HEK293 (cell line): ENCODE data around the gene EMD.

Experiments used
- ELK4 ChIP-seq: IDR thresholded peaks from 2 replicates; pipeline ENCODE4 v1.6.1; 2011; ENCODE audit warnings: mild to moderate bottlenecking, low read depth, low read length, borderline replicate concordance
- PRDM2 ChIP-seq: fragments of 450-650 bp; formaldehyde crosslinking; IDR thresholded peaks from 2 replicates; pipeline ENCODE4 v1.5.1; 2016; ENCODE audit warnings: missing biosample characterization, missing genetic modification characterization, borderline replicate concordance
- REPIN1 ChIP-seq: fragments of 450-650 bp; formaldehyde crosslinking; IDR thresholded peaks from 2 replicates; pipeline ENCODE4 v1.5.1; 2017; ENCODE audit warnings: missing biosample characterization, missing genetic modification characterization, low read depth
- SETDB1 ChIP-seq: IDR thresholded peaks from one replicate; pipeline ENCODE4 v1.6.1; 2017; ENCODE audit warnings: mild to moderate bottlenecking, low read length, moderate library complexity, mixed read lengths; ENCODE audit not compliant: insufficient read length
- SP2 ChIP-seq: fragments of 450-650 bp; formaldehyde crosslinking; IDR thresholded peaks from 2 replicates; pipeline ENCODE4 v1.5.1; 2016; ENCODE audit warnings: missing biosample characterization, missing genetic modification characterization
- TRIM28 ChIP-seq: IDR thresholded peaks from 2 replicates; pipeline ENCODE4 v1.6.1; 2011; ENCODE audit warnings: low read length, control low read depth, borderline replicate concordance
- ZBTB8A ChIP-seq: fragments of 450-650 bp; formaldehyde crosslinking; IDR thresholded peaks from 2 replicates; pipeline ENCODE4 v1.5.1; 2016; ENCODE audit warnings: missing biosample characterization, missing genetic modification characterization
- ZFP37 ChIP-seq: fragments of 450-650 bp; formaldehyde crosslinking; IDR thresholded peaks from 2 replicates; pipeline ENCODE4 v1.5.1; 2016; ENCODE audit warnings: missing biosample characterization, missing genetic modification characterization
- ZFP41 ChIP-seq: fragments of 450-650 bp; formaldehyde crosslinking; IDR thresholded peaks from 2 replicates; pipeline ENCODE4 v1.5.1; 2016; ENCODE audit warnings: missing biosample characterization, missing genetic modification characterization, borderline replicate concordance
- ZNF10 ChIP-seq: fragments of 450-650 bp; formaldehyde crosslinking; IDR thresholded peaks from 2 replicates; pipeline ENCODE4 v1.5.1; 2017; ENCODE audit warnings: missing biosample characterization, missing genetic modification characterization
- ZNF214 ChIP-seq: fragments of 450-650 bp; formaldehyde crosslinking; IDR thresholded peaks from 2 replicates; pipeline ENCODE4 v1.5.1; 2017; ENCODE audit warnings: missing biosample characterization, mild to moderate bottlenecking, missing genetic modification characterization, borderline replicate concordance
- ZNF24 ChIP-seq: fragments of 450-650 bp; formaldehyde crosslinking; IDR thresholded peaks from 2 replicates; pipeline ENCODE4 v1.5.1; 2016; ENCODE audit warnings: missing biosample characterization, missing genetic modification characterization
- ZNF26 ChIP-seq: fragments of 450-650 bp; formaldehyde crosslinking; IDR thresholded peaks from 2 replicates; pipeline ENCODE4 v1.5.1; 2016; ENCODE audit warnings: missing biosample characterization, missing genetic modification characterization
- ZNF274 ChIP-seq, 2 experiments: fragments of 200-500 bp in 1 of 2; fragments of 450-650 bp in 1 of 2; sonication (Bioruptor generic) in 1 of 2; formaldehyde crosslinking in 1 of 2; IDR thresholded peaks; 2 replicates each; pipeline versions ENCODE4 v1.5.1 to v1.6.1; 2014 to 2016; ENCODE audit warnings: borderline replicate concordance in 1 of 2, inconsistent platforms in 1 of 2, low read length in 1 of 2, missing biosample characterization in 1 of 2, missing genetic modification characterization in 1 of 2
- ZNF350 ChIP-seq: fragments of 450-650 bp; formaldehyde crosslinking; IDR thresholded peaks from 2 replicates; pipeline ENCODE4 v1.5.0; 2017; ENCODE audit warnings: missing biosample characterization, mild to moderate bottlenecking, missing genetic modification characterization
- ZNF416 ChIP-seq: fragments of 450-650 bp; formaldehyde crosslinking; IDR thresholded peaks from 2 replicates; pipeline ENCODE4 v1.5.1; 2016; ENCODE audit warnings: missing biosample characterization, missing genetic modification characterization
- ZNF510 ChIP-seq: fragments of 450-650 bp; formaldehyde crosslinking; IDR thresholded peaks from 2 replicates; pipeline ENCODE4 v1.5.1; 2018; ENCODE audit warnings: mild to moderate bottlenecking, missing genetic modification characterization, missing biosample characterization; ENCODE audit not compliant: insufficient replicate concordance
- ZNF629 ChIP-seq: fragments of 450-650 bp; formaldehyde crosslinking; IDR thresholded peaks from 2 replicates; pipeline ENCODE4 v1.5.1; 2017; ENCODE audit warnings: missing biosample characterization, missing genetic modification characterization
- ZNF658 ChIP-seq: fragments of 450-650 bp; formaldehyde crosslinking; IDR thresholded peaks from 2 replicates; pipeline ENCODE4; 2016; ENCODE audit warnings: missing biosample characterization, missing genetic modification characterization
- ZNF664 ChIP-seq: fragments of 450-650 bp; formaldehyde crosslinking; IDR thresholded peaks from 2 replicates; pipeline ENCODE4 v1.5.1; 2016; ENCODE audit warnings: missing biosample characterization, missing genetic modification characterization
- ZNF670 ChIP-seq: fragments of 450-650 bp; formaldehyde crosslinking; IDR thresholded peaks from 2 replicates; pipeline ENCODE4 v1.5.1; 2016; ENCODE audit warnings: missing biosample characterization, missing genetic modification characterization, low read depth
- ZNF768 ChIP-seq: fragments of 450-650 bp; formaldehyde crosslinking; IDR thresholded peaks from 2 replicates; pipeline ENCODE4 v1.5.1; 2018; ENCODE audit warnings: missing biosample characterization, mild to moderate bottlenecking, missing genetic modification characterization
- ZNF792 ChIP-seq: fragments of 450-650 bp; formaldehyde crosslinking; IDR thresholded peaks from 2 replicates; pipeline ENCODE4 v1.5.1; 2016; ENCODE audit warnings: missing biosample characterization, missing genetic modification characterization
- TF ChIP-seq, protein P1 (sequence below): fragments of 450-650 bp; formaldehyde crosslinking; IDR thresholded peaks from 2 replicates; pipeline ENCODE4 v1.5.1; 2016; ENCODE audit warnings: missing biosample characterization, missing genetic modification characterization
- TF ChIP-seq, protein P2 (sequence below): fragments of 450-650 bp; formaldehyde crosslinking; IDR thresholded peaks from 2 replicates; pipeline ENCODE4 v1.5.1; 2016; ENCODE audit warnings: missing biosample characterization, missing genetic modification characterization

Gene EMD

DNA sequence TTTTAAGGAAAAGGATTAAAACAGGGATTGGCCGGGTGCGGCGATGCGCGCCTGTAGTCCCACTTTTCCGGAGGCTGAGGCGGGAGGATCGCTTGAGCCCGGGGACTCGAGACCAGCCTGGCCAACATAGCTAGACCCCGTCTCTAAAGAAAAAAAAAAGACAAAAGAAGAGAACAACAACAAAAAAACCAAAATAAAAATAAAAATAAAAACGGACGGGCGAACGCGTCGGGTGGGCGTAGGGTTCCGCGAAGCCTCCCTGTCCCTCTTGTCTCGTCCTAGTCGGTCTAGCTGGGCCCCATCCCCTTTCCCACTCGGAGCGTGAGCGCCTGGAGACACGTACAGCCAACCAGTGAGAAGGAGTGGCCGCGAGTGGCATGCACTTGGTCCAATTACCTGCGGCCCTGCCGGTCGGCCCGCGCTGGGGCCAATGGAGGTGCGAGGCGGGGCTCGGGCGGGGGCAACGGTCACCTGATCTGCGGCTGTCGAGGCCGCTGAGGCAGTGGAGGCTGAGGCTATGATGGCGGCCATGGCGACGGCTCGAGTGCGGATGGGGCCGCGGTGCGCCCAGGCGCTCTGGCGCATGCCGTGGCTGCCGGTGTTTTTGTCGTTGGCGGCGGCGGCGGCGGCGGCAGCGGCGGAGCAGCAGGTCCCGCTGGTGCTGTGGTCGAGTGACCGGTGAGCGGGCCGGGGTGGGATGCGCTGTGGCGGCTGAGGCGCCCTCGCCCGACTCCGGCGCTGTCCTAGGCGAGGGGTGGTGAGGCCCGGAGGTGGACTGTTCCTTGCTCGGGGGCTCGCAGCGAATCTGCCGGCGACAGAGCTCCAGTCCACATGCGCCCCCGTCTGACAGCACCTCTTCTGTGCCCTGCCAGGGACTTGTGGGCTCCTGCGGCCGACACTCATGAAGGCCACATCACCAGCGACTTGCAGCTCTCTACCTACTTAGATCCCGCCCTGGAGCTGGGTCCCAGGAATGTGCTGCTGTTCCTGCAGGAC, 49.4 kb downstream of the EMD start, which contains the start of gene ATP6AP1 (continued):
- TF ChIP-seq SP2 (tag by site-specific recombination) = peak; percentile 98
- no peak for TF ChIP-seq ELK4
- TF ChIP-seq ZNF664 (tag by site-specific recombination) = no peak
- TF ChIP-seq ZFP41 (tag by site-specific recombination) = no peak
- TF ChIP-seq ZNF26 = no peak
- no peak for TF ChIP-seq ZNF768 (tag by site-specific recombination)
- TF ChIP-seq ZNF670 = no peak
- no peak for TF ChIP-seq ZNF792 (tag by site-specific recombination)
- TF ChIP-seq ZNF214 = no peak
- no peak for TF ChIP-seq TRIM28
- TF ChIP-seq, protein P1, sequence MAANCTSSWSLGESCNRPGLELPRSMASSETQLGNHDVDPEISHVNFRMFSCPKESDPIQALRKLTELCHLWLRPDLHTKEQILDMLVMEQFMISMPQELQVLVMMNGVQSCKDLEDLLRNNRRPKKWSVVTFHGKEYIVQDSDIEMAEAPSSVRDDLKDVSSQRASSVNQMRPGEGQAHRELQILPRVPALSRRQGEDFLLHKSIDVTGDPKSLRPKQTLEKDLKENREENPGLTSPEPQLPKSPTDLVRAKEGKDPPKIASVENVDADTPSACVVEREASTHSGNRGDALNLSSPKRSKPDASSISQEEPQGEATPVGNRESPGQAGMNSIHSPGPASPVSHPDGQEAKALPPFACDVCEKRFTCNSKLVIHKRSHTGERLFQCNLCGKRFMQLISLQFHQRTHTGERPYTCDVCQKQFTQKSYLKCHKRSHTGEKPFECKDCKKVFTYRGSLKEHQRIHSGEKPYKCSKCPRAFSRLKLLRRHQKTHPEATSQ (tag by site-specific recombination) = no peak
- no peak for TF ChIP-seq ZNF416 (tag by site-specific recombination)
- TF ChIP-seq SETDB1 = no peak
- no peak for TF ChIP-seq ZNF658 (tag by site-specific recombination)
- no peak for TF ChIP-seq ZNF350 (tag by site-specific recombination)
- no peak for TF ChIP-seq ZNF629 (tag by site-specific recombination)
- TF ChIP-seq ZNF24 = no peak
- TF ChIP-seq REPIN1 (tag by site-specific recombination) = no peak
- no peak for TF ChIP-seq ZNF510
- TF ChIP-seq ZNF10 (tag by site-specific recombination) = no peak
- no peak for TF ChIP-seq ZFP37
- TF ChIP-seq, protein P2, sequence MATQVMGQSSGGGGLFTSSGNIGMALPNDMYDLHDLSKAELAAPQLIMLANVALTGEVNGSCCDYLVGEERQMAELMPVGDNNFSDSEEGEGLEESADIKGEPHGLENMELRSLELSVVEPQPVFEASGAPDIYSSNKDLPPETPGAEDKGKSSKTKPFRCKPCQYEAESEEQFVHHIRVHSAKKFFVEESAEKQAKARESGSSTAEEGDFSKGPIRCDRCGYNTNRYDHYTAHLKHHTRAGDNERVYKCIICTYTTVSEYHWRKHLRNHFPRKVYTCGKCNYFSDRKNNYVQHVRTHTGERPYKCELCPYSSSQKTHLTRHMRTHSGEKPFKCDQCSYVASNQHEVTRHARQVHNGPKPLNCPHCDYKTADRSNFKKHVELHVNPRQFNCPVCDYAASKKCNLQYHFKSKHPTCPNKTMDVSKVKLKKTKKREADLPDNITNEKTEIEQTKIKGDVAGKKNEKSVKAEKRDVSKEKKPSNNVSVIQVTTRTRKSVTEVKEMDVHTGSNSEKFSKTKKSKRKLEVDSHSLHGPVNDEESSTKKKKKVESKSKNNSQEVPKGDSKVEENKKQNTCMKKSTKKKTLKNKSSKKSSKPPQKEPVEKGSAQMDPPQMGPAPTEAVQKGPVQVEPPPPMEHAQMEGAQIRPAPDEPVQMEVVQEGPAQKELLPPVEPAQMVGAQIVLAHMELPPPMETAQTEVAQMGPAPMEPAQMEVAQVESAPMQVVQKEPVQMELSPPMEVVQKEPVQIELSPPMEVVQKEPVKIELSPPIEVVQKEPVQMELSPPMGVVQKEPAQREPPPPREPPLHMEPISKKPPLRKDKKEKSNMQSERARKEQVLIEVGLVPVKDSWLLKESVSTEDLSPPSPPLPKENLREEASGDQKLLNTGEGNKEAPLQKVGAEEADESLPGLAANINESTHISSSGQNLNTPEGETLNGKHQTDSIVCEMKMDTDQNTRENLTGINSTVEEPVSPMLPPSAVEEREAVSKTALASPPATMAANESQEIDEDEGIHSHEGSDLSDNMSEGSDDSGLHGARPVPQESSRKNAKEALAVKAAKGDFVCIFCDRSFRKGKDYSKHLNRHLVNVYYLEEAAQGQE (tag by site-specific recombination) = peak; percentile 44; the same call in 1 of the 2 replicates
- TF ChIP-seq PRDM2 (tag by site-specific recombination) = no peak
- no peak for TF ChIP-seq ZNF274 (IDR thresholded peaks at IDR 0.05; ENCODE audit: low read length)
- TF ChIP-seq ZNF274 (tag by site-specific recombination; IDR thresholded peaks at IDR 0.05; ENCODE audit: borderline replicate concordance) = no peak
- TF ChIP-seq ZBTB8A (tag by site-specific recombination) = peak; percentile 76
